Astrocyte (in vitro differentiated cells and primary cell): ENCODE data around the gene MAG.

ENCODE experiments used
- EZH2 ChIP-seq: IDR thresholded peaks from 2 replicates; pipeline ENCODE4 v1.6.1; 2012; ENCODE audit warnings: mild to moderate bottlenecking, low read length, inconsistent platforms; ENCODE audit not compliant: insufficient read depth
- TF ChIP-seq, protein P1 (sequence below): IDR thresholded peaks from 2 replicates; pipeline ENCODE4 v1.5.1; 2011; ENCODE audit warnings: low read depth, mild to moderate bottlenecking, inconsistent platforms, low read length, moderate library complexity; ENCODE audit not compliant: insufficient read depth

DNA sequence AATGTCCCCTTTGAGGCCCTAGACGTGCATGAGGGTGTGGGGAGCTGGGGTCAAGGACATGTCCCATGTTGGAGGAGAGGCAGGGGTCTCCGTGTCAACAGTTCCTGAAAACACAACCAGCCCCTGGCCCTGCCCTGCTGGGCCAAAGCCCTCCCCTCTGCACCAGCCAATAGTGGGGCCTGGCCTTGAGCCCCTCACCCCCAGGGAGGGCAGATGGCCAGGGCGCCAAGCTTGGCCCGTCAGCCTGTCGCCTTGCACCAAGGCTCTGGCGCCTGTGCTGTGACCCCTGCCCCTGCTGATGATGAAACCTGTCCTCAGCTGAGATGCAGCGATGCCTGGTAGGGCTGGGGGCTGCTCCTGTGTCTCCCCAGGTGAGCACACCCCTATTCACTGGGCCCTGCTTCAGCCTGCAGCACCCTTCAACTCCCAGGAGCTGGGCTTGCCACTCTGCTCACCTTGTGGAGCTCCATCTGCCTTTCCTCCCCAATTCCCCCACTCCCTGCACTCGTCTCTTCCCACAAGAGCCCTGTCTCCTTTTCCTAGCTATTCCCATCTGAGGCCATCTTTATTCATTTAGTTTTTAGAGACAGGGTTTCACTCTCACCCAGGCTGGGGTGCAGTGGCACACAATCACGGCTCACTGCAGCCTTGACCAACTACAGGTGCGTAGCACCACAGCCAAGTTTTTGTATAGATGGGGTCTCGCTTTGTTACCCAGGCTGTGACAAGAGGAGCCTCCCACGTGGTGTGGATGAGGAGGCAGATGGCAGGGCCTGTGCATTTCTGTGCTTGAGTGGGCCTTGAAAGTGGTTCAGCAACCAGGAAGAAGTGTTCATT, 11.8 kb upstream of the MAG start:
- TF ChIP-seq, protein P1, sequence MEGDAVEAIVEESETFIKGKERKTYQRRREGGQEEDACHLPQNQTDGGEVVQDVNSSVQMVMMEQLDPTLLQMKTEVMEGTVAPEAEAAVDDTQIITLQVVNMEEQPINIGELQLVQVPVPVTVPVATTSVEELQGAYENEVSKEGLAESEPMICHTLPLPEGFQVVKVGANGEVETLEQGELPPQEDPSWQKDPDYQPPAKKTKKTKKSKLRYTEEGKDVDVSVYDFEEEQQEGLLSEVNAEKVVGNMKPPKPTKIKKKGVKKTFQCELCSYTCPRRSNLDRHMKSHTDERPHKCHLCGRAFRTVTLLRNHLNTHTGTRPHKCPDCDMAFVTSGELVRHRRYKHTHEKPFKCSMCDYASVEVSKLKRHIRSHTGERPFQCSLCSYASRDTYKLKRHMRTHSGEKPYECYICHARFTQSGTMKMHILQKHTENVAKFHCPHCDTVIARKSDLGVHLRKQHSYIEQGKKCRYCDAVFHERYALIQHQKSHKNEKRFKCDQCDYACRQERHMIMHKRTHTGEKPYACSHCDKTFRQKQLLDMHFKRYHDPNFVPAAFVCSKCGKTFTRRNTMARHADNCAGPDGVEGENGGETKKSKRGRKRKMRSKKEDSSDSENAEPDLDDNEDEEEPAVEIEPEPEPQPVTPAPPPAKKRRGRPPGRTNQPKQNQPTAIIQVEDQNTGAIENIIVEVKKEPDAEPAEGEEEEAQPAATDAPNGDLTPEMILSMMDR, result no peak
- no peak for TF ChIP-seq EZH2
